CD4-positive, alpha-beta T cell (primary cell): ENCODE data around the gene NRXN3. TPM values are rescaled to one million over a fixed set of nuclear protein-coding genes. Genes with fewer than 3 reads are reported as not detected.

ENCODE experiments used
- ATAC-seq: fragments of 200-7000 bp; cut with Tn5 transposase; one replicate; pipeline ENCODE4 v1.10.0; 2022; ENCODE audit warnings: mild to moderate bottlenecking; ENCODE audit not compliant: poor library complexity
- CTCF ChIA-PET: fragments of 350-600 bp; sonication (Branson Sonifier 250); formaldehyde crosslinking; loops from one replicate; lab custom pipeline; 2021; ENCODE audit warnings: antibody characterized with exemption, inconsistent platforms; lab: Charles Lee
- POLR2A ChIA-PET: fragments of 350-600 bp; sonication (Branson Sonifier 250); formaldehyde crosslinking; loops from one replicate; lab custom pipeline; 2021; ENCODE audit warnings: antibody characterized with exemption, inconsistent platforms; lab: Charles Lee
- DNase-seq, 14 experiments: peaks; one replicate each; pipeline ENCODE4 v3.0.0-alpha.2; 2013 to 2020; ENCODE audit warnings: mixed read lengths in 2 of 14
- H3K27ac ChIP-seq, 2 donors: one replicate each; pipeline versions ENCODE4 v1.5.1 to v1.7.0; 2013; ENCODE audit warnings: low read length in 2 of 2, low read depth in 1 of 2, mild to moderate bottlenecking in 1 of 2
- H3K27me3 ChIP-seq, 2 experiments: 1 replicate in 1 of 2; 2 replicates in 1 of 2; pipeline versions ENCODE4 v1.6.1 to v1.7.0; 2013; ENCODE audit warnings: low read length in 2 of 2, control low read depth in 1 of 2, mild to moderate bottlenecking in 1 of 2, moderate library complexity in 1 of 2; ENCODE audit not compliant: insufficient read depth in 2 of 2, control insufficient read depth in 1 of 2
- H3K36me3 ChIP-seq: one replicate; pipeline ENCODE4 v1.6.1; 2013; ENCODE audit warnings: low read length, control low read depth; ENCODE audit not compliant: insufficient read depth
- H3K4me1 ChIP-seq: one replicate; pipeline ENCODE4 v1.6.1; 2013; ENCODE audit warnings: low read length, control low read depth; ENCODE audit not compliant: insufficient read depth
- H3K4me3 ChIP-seq: one replicate; pipeline ENCODE4 v1.5.1; 2013; ENCODE audit warnings: mild to moderate bottlenecking, low read length, moderate library complexity
- H3K9me3 ChIP-seq, 2 experiments: 1 replicate in 1 of 2; 2 replicates in 1 of 2; pipeline versions ENCODE4 v1.6.1 to v1.7.0; 2013; ENCODE audit warnings: low read length in 2 of 2, mild to moderate bottlenecking in 2 of 2, control low read depth in 1 of 2, moderate library complexity in 1 of 2; ENCODE audit not compliant: control insufficient read depth in 1 of 2, insufficient read depth in 1 of 2
- H3K27ac Mint-ChIP-seq: one replicate; pipeline ENCODE4 v1.8.0; 2020; ENCODE audit warnings: mixed read lengths
- H3K27me3 Mint-ChIP-seq: one replicate; pipeline ENCODE4 v1.8.0; 2021; ENCODE audit warnings: mixed read lengths
- H3K36me3 Mint-ChIP-seq: one replicate; pipeline ENCODE4 v1.8.0; 2021; ENCODE audit warnings: low read depth, mixed read lengths
- H3K4me1 Mint-ChIP-seq: one replicate; pipeline ENCODE4 v1.8.0; 2021; ENCODE audit warnings: low read depth, mixed read lengths
- H3K4me3 Mint-ChIP-seq: one replicate; pipeline ENCODE4 v1.8.0; 2020; ENCODE audit warnings: mild to moderate bottlenecking, mixed read lengths
- H3K9me3 Mint-ChIP-seq: one replicate; pipeline ENCODE4 v1.8.0; 2020; ENCODE audit warnings: mixed read lengths
- intact Hi-C, 2 experiments: fragments of 100-400 bp; cut with DNase I in 1 of 2; cut with micrococcal nuclease in 1 of 2; formaldehyde crosslinking; loops; one replicate each; pipeline versions ENCODE4 v1.15.1 to v1.9.0; 2023 to 2025; cut with DNase I, micrococcal nuclease
- total RNA-seq, 174 experiments: library from RNA in 2 of 174; stranded (reverse) in 2 of 174; gene quantifications; one replicate each; pipeline ENCODE4 v1.2.3 and lab custom pipeline; 2021 to 2026
- TF ChIP-seq, protein P1 (sequence below): fragments of 200-600 bp; IDR thresholded peaks from one replicate; pipeline ENCODE4 v1.8.0; 2022; ENCODE audit warnings: antibody characterized with exemption, mild to moderate bottlenecking

NRXN3 gene
- total RNA-seq, 2 experiments from 2014 or later, result not detected

- ATAC-seq (no peak), DNase-seq (no peak)
- POLR2A ChIA-PET, result no interaction called here
- H3K9me3 Mint-ChIP-seq, result no peaks in the 10 kb centered on the region
- TF ChIP-seq, protein P1, sequence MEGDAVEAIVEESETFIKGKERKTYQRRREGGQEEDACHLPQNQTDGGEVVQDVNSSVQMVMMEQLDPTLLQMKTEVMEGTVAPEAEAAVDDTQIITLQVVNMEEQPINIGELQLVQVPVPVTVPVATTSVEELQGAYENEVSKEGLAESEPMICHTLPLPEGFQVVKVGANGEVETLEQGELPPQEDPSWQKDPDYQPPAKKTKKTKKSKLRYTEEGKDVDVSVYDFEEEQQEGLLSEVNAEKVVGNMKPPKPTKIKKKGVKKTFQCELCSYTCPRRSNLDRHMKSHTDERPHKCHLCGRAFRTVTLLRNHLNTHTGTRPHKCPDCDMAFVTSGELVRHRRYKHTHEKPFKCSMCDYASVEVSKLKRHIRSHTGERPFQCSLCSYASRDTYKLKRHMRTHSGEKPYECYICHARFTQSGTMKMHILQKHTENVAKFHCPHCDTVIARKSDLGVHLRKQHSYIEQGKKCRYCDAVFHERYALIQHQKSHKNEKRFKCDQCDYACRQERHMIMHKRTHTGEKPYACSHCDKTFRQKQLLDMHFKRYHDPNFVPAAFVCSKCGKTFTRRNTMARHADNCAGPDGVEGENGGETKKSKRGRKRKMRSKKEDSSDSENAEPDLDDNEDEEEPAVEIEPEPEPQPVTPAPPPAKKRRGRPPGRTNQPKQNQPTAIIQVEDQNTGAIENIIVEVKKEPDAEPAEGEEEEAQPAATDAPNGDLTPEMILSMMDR, result no peak
- Histone ChIP-seq H3K36me3 (no peaks in the 10 kb centered on the region), H3K4me3 (no peak overlapping the region), H3K27ac (no peak overlapping the region), H3K27me3 (no peaks in the 10 kb centered on the region), H3K4me1 (no peaks in the 10 kb centered on the region), H3K9me3 (no peaks in the 10 kb centered on the region)
- H3K27me3 Mint-ChIP-seq, result no peaks in the 10 kb centered on the region
- CTCF ChIA-PET, result no interaction called here
- H3K36me3 Mint-ChIP-seq, result no peaks in the 10 kb centered on the region
- intact Hi-C loops, result no loop called here
- no peak overlapping the region for H3K27ac Mint-ChIP-seq
- H3K4me1 Mint-ChIP-seq, result no peaks in the 10 kb centered on the region
- no peak overlapping the region for H3K4me3 Mint-ChIP-seq
These were observed 1663.6 kb downstream of the NRXN3 start for GRCh38 chr14:79833781-79834180.

DNA sequence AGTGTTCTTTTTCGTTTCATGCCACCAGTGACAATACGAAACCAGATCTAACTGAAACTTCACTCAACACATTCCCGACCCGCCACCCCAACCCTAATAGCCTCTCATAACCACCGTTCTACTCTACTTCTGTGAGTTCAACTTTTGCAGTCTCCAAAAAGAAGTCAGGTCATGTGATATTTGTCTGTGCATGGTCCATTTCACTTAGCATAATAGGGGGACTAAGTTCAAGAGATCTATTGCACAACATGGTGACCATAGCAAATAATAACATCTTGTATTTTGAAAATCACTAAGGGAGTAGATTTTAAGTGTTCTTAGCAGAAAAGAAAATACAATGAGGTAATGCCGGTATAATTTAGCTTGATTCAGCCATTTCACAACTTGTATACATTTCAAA, 1664.7 kb downstream of the NRXN3 start:
- Mint-ChIP-seq H3K9me3 (no peaks in the 10 kb centered on the region), H3K4me1 (no peaks in the 10 kb centered on the region), H3K36me3 (no peaks in the 10 kb centered on the region), H3K4me3 (no peak overlapping the region), H3K27ac (no peak overlapping the region), H3K27me3 (no peaks in the 10 kb centered on the region)
- Histone ChIP-seq H3K27ac (no peak overlapping the region), H3K4me1 (no peaks in the 10 kb centered on the region), H3K4me3 (no peak overlapping the region), H3K36me3 (no peaks in the 10 kb centered on the region), H3K9me3 (no peaks in the 10 kb centered on the region), H3K27me3 (no peaks in the 10 kb centered on the region)
- DNase-seq (no peak), ATAC-seq (no peak)
- CTCF ChIA-PET, result no interaction called here
- intact Hi-C loops, result no loop called here
- POLR2A ChIA-PET, result no interaction called here
- TF ChIP-seq, protein P1, result no peak

DNA sequence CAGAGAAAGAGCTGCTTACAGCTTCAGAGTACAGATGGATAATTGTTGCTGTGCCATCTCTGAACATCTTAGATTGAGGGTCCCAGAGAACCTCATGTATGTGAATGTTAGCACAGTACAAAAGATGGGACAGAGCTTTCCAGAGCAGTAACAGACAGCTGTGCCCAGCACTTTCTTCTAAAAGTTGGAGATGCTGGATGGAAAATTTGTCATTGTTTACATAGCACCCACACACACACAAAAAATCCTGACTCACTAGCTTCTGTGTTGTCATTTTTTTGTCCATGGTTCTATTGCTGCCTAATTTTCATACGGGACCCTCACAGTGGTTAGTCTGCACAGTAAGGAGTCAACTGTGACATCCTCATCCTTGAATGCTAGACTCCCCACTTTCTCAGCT, 1666.4 kb downstream of the NRXN3 start:
- no peaks in the 10 kb centered on the region for H3K4me1 Mint-ChIP-seq
- ATAC-seq, result no peak
- Histone ChIP-seq H3K9me3 (no peaks in the 10 kb centered on the region), H3K36me3 (no peaks in the 10 kb centered on the region), H3K4me3 (no peak overlapping the region), H3K27me3 (no peaks in the 10 kb centered on the region), H3K4me1 (no peaks in the 10 kb centered on the region), H3K27ac (no peak overlapping the region)
- ChIA-PET POLR2A (interaction anchor here (0.5 kb wide), 1 partner anchor 25 kb away, joined by 3 read pairs; no protein-coding TSS in a partner anchor), CTCF (interaction anchor here (0.9 kb wide), 1 partner anchor 12 kb away, joined by 3 read pairs; no protein-coding TSS in a partner anchor)
- no peak overlapping the region for H3K4me3 Mint-ChIP-seq
- no peak overlapping the region for H3K27ac Mint-ChIP-seq
- no peak for DNase-seq
- TF ChIP-seq, protein P1, result no peak
- no peaks in the 10 kb centered on the region for H3K36me3 Mint-ChIP-seq
- H3K27me3 Mint-ChIP-seq, result no peaks in the 10 kb centered on the region
- intact Hi-C loops, result no loop called here
- H3K9me3 Mint-ChIP-seq, result no peaks in the 10 kb centered on the region
